Measurements from ENCODE around the gene NT5C3B.
A peak's percentile ranks its signal among the peaks of the same experiment; 100 is the strongest.

Gene NT5C3B

DNA sequence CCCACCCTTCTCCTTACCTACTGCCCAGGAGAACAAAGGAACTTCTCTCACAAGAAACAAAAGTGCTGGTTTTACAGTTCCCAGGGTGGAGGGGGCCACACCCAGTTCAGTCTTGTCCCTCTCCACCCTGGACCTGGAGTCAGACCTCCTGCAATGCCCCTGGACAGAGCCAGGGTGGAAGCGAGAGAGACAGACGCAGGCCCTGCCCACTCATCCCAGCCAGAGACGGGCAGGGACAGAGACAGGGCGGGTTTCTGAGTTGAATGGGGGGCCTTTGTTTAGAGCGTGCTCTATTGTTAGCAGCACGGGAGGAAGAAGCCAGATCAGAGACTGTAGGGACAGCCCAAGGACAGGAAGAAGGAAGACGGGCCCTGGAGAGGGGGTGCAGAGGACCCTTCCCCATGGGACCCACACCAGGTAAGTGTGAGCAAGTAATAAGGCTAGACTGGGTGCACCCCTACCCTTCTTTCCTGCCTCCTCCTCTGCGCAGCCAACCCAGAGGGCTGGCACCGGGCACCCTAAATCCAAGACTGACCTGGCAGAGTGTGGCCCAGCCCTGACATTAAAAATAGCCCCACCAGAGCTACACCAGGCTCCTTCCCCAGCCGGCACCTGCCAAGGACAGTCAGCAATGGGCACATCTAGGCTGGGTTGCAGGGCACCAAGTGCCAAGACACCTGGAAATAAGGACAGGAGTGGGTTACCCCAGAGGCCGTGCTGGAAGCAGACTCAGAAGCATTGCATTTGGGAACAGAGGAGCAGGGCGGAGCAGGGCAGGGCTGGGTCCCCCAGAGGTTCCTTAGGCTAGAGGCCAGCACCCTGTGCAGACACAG lies 60.4 kb downstream of the NT5C3B start:
- TF ChIP-seq, protein P1, sequence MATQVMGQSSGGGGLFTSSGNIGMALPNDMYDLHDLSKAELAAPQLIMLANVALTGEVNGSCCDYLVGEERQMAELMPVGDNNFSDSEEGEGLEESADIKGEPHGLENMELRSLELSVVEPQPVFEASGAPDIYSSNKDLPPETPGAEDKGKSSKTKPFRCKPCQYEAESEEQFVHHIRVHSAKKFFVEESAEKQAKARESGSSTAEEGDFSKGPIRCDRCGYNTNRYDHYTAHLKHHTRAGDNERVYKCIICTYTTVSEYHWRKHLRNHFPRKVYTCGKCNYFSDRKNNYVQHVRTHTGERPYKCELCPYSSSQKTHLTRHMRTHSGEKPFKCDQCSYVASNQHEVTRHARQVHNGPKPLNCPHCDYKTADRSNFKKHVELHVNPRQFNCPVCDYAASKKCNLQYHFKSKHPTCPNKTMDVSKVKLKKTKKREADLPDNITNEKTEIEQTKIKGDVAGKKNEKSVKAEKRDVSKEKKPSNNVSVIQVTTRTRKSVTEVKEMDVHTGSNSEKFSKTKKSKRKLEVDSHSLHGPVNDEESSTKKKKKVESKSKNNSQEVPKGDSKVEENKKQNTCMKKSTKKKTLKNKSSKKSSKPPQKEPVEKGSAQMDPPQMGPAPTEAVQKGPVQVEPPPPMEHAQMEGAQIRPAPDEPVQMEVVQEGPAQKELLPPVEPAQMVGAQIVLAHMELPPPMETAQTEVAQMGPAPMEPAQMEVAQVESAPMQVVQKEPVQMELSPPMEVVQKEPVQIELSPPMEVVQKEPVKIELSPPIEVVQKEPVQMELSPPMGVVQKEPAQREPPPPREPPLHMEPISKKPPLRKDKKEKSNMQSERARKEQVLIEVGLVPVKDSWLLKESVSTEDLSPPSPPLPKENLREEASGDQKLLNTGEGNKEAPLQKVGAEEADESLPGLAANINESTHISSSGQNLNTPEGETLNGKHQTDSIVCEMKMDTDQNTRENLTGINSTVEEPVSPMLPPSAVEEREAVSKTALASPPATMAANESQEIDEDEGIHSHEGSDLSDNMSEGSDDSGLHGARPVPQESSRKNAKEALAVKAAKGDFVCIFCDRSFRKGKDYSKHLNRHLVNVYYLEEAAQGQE (IDR thresholded peaks at IDR 0.05; ENCODE audit: low read depth) = no peak
- TF ChIP-seq YY1 (IDR thresholded peaks at IDR 0.05; ENCODE audit: low read depth) (no peak), EP300 (IDR thresholded peaks at IDR 0.05; ENCODE audit: borderline replicate concordance) (peak; percentile 73), TCF12 (IDR thresholded peaks at IDR 0.05; ENCODE audit: low read depth) (peak; percentile 79), ZBTB7A (IDR thresholded peaks at IDR 0.05; ENCODE audit: low read depth) (peak; percentile 77), TEAD4 (IDR thresholded peaks at IDR 0.05) (0 out of 2 replicates have a peak, but pooled peaks have one; percentile 12), FOXM1 (IDR thresholded peaks at IDR 0.05; ENCODE audit: borderline replicate concordance, low read depth) (0 out of 2 replicates have a peak, but pooled peaks have one; percentile 29), EGR1 (IDR thresholded peaks at IDR 0.05) (no peak), NFIC (IDR thresholded peaks at IDR 0.05) (peak; percentile 38)

All from Ishikawa (cell line).